Skeletal muscle cell (primary cell): ENCODE measurements around the gene DENND2A.
"Not testable (repeated sequence)": the region's sequence is repeated elsewhere in the genome, so short reads cannot be mapped to it uniquely, and the experiment has no call there.

Experiments used
- DNase-seq: peaks from one replicate; pipeline ENCODE4 v3.0.0-alpha.2; 2010; ENCODE audit warnings: low read depth
- H3K4me3 ChIP-seq: 2 replicates; pipeline ENCODE4 v1.5.1; 2011; ENCODE audit warnings: low read depth, mild to moderate bottlenecking, control low read depth, low read length, moderate library complexity

DENND2A gene

DNA sequence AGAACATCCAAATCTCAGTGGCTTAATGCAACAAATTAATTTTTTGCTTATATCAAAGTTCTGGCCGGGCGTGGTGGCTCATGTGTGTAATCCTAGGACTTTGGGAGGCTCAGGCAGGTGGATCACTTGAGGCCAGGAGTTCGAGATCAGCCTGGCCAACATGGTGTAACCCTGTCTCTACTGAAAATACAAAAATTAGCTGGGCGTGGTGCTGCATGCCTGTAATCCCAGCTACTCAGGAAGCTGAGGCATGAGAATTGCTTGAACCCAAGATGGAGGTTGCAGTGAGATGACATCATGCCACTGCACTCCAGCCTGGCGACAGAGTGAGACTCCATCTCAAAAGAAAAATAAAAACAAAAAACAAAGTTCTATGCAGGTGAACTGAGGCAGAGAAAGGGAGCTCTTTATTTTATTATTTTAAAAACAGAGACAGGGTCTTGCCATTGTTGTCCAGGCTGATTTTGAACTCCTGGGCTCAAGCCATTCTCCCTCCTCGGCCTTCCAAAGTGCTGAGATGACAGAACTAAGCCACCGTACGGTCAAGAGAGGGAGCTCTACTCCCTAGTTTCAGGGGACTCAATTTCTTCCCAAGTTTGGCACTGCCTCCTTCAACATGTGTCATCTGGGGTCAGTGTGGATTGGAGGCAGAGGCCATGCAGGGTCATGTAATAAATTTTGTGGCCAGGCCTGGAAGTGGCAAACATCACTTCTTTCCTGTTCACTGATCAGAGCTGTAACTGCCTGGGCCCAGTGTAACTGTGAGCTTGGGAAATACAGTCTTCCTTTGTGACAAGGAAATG is 34.5 kb upstream of the DENND2A start:
- H3K4me3 ChIP-seq, result no peak overlapping the region
- DNase-seq, result peak; percentile 16

DNA sequence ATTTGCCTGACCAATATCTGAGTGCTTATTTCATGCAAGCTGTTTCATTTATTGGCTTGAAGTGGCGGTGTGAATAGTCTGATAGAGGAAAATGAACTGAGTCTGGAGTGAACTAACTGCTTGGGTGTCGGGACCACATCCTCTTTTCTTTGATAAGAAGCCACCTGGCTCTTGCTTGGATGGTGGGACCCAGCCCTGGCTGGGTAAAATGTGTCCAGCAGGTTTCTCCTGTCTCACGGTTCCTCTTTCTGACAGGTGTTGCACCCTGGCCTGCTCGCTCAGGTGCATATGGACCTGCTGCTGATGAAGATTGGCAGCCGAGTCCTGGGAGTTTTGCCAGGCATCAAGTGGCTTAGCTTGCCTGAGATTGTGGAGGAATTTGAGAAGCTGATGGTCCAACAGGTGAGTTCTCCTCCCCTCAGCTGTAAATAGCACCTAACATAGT is 33.8 kb upstream of the DENND2A start:
- H3K4me3 ChIP-seq, result no peak overlapping the region
- no peak for DNase-seq

DNA sequence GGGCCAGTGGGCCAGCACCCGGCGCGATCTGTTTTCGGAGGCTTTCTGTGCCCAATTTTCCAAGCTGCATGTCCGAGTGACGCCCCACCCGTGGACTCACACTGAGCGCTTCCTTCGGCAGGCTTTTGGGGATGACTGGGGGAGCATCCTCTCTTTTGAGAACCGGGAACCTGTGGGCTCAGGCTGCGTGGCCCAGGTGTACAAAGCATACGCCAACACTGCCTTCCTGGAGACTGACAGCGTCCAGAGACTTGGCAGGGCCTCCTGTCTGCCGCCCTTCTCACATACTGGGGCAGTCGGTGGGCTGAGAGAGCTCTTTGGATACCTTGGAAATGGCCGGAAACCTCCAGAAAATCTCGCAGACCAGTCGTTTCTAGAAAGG is 33.2 kb upstream of the DENND2A start:
- peak overlapping the region; percentile 77 for H3K4me3 ChIP-seq
- no peak for DNase-seq

GRCh38 chr7:140673063-140673773 is 32.6 kb upstream of the DENND2A start:
- peak overlapping the region; percentile 77 for H3K4me3 ChIP-seq
- no peak for DNase-seq

GRCh38 chr7:140672382-140673062 is 31.9 kb upstream of the DENND2A start, which contains the start of gene ADCK2:
Gene ADCK2 (plus strand): TSS chr7:140672945. CDS start chr7:140673331, 386 bp downstream.
- DNase-seq, result no peak
- H3K4me3 ChIP-seq, result peak within 1 kb of the TSS; percentile 77

DNA sequence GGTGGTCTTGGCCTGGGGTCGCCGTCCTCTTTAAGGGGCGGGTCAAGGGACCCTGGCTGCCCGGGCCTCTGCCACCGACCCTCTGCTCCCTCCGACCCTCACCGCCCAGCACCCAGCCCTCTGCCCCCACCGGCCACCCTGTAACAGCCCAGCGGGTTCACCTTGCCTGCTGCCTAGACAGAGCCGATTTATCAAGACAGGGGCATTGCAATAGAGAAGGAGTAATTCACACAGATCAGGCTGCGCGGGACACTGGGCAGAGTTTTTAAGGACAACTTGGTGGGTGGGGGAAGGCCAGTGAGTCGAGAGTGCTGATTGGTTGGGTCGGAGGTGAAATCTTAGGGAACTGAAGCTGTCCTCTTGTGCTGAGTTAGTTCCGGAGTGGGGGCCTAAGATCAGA is 31.4 kb upstream of the DENND2A start:
- no peak overlapping the region for H3K4me3 ChIP-seq
- no peak for DNase-seq

- DNase-seq, result no peak
- no peak overlapping the region for H3K4me3 ChIP-seq
Measured at GRCh38 chr7:140670343-140670935, 29.8 kb upstream of the DENND2A start.

DNA sequence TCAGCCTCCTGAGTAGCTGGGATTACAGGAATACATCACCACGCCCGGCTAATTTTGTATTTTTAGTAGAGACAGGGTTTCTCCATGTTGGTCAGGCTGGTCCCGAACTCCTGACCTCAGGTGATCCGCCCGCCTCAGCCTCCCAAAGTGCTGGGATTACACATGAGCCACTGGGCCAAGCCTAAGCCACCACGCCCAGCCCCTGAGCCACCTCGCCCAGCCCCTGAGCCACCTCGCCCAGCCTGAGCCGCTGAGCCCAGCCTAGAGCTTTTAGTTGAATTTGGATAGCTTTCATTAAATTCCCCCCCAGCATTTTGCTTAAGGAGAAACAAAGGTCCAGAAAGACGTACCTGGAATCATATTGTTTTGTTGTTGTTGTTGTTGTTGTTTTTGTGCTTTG is 29.2 kb upstream of the DENND2A start:
- DNase-seq, result not testable (repeated sequence)

DNA sequence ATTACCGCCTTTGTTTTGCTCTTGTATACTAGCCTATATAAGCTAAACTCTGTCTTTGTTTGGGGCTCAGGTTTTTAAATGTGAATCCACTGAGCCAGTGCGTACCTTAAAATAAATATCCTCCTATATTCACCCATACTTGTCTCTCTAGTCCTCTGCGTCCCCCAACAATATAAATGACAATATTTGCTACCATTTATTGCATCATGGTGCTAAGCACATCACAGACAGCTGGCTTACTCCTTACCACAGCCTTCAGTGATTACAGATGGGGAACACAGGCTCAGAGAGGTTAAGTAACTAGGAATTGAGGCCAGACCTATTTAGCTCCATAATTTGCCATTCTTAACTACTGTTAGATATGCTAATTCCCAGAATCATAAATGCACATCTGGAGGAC is 28.7 kb upstream of the DENND2A start:
- H3K4me3 ChIP-seq, result no peak overlapping the region
- DNase-seq, result no peak

More for the DNA sequence above, 29.2 kb upstream of the DENND2A start:
- H3K4me3 ChIP-seq, result not testable (repeated sequence)

DNA sequence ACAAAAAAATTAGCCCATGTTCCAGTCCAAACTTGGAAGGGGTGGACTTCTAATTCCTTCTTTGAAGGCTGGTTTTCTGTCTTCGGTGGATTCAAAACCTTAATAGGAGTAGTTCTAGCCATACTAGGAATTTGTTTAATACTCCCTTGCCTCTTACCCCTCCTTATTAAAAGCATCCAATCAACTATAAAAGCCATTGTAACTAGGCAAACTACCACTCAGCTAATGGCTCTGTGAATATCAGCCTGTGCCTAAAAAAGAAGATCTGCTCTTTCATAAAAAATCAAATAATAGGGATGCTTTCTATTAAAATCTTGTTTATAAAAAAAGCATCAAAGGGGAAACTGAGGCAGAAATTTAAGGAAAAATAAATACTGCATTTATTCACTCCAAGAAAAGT is 28.0 kb upstream of the DENND2A start:
- no peak overlapping the region for H3K4me3 ChIP-seq
- DNase-seq, result no peak

DNA sequence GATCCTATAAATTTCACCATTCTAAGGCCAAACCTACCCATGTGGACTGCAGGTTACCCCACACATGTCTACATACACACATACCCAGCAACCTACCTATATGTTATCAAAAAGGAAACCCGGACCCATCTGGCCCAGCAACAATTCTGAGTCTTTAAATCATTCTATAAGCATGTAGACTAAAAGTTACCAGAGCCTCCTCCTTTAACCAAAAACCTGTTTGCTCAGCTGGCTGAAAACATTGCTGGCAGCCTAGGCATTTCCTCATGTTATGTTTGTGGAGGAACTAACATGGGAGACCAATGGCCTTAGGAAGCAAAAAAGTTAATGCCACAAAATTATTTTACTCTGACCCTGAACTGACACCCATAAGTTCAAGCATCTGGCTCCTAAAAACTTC is 26.9 kb upstream of the DENND2A start:
- DNase-seq, result no peak
- H3K4me3 ChIP-seq, result no peak overlapping the region

DNA sequence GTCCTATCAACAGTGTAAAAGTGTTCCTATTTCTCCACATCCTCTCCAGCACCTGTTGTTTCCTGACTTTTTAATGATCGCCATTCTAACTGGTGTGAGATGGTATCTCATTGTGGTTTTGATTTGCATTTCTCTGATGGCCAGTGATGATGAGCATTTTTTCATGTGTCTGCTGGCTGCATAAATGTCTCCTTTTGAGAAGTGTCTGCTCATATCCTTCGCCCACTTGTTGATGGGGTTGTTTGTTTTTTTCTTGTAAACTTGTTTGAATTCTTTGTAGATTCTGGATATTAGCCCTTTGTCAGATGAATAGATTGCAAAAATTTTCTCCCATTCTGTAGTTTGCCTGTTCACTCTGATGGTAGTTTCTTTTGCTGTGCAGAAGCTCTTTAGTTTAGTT is 22.3 kb upstream of the DENND2A start:
- not testable (repeated sequence) for H3K4me3 ChIP-seq, DNase-seq

- no peak overlapping the region for H3K4me3 ChIP-seq
- DNase-seq, result no peak
Measured at GRCh38 chr7:140661124-140661523, 20.5 kb upstream of the DENND2A start.

- no peak overlapping the region for H3K4me3 ChIP-seq
- no peak for DNase-seq
Measured at GRCh38 chr7:140659856-140660255, 19.2 kb upstream of the DENND2A start.

DNA sequence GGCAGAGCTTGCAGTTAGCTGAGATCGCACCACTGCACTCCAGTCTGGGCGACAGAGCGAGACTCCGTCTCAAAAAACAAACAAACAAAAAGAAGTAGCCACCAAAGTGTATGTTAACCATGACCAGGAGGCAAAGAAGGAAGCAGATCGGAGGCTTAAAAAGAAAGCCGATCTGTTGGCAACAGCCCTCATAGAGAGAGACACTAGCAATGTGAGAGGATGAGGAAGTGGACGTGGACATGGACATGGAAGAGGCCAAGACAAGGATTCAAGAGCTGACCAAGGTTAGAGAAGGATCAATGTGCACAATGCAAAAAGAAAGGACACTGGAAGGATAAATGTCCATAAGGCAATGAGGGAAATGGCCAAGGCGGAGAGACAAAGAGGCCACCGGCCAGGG is 17.3 kb upstream of the DENND2A start:
- no peak overlapping the region for H3K4me3 ChIP-seq
- DNase-seq, result no peak

GRCh38 chr7:140656548-140657515 is 16.2 kb upstream of the DENND2A start:
- DNase-seq, result peak; percentile 48
- H3K4me3 ChIP-seq, result peak overlapping the region; percentile 34

- DNase-seq, result no peak
- H3K4me3 ChIP-seq, result no peak overlapping the region
Measured at GRCh38 chr7:140655511-140656408, 15.1 kb upstream of the DENND2A start.

DNA sequence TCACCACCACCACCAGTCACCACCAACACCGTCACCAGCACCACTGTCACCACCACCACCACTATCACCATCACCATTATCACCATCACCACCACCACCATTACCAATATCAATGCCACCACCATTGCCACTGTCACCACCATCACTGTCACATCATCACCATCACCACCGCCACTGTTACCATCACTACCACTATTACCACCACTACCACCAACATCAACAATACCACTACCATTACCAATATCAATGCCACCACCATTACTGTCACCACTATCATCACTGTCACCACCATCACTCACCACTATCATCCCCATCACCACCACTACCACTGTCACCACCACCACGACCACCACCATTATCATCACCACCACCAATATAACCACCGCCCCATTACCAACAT is 14.0 kb upstream of the DENND2A start:
- H3K4me3 ChIP-seq, result no peak overlapping the region
- no peak for DNase-seq
